Colonic mucosa (tissue), 4 donors: Measurements from ENCODE around the gene SLC1A6. TPM values are rescaled to one million over a fixed set of nuclear protein-coding genes. Genes with fewer than 3 reads are reported as not detected.

Source experiments
- DNase-seq: peaks from one replicate; pipeline ENCODE4 v3.0.0-alpha.2; 2020
- H3K27ac ChIP-seq: fragments of 200-600 bp; one replicate; pipeline ENCODE4 v1.8.0; 2021
- H3K27me3 ChIP-seq: fragments of 200-600 bp; one replicate; pipeline ENCODE4 v1.8.0; 2021
- H3K36me3 ChIP-seq: fragments of 200-600 bp; one replicate; pipeline ENCODE4 v1.8.0; 2021
- H3K4me1 ChIP-seq: fragments of 200-600 bp; one replicate; pipeline ENCODE4 v1.8.0; 2021; ENCODE audit warnings: mild to moderate bottlenecking
- H3K4me3 ChIP-seq: fragments of 200-600 bp; one replicate; pipeline ENCODE4 v1.8.0; 2021
- H3K9ac ChIP-seq, 2 donors: one replicate each; pipeline ENCODE4 v1.7.0; 2013; ENCODE audit warnings: control low read depth in 2 of 2, low read depth in 2 of 2, low read length in 2 of 2
- H3K9me3 ChIP-seq: fragments of 200-600 bp; one replicate; pipeline ENCODE4 v1.8.0; 2021
- CTCF ChIP-seq: fragments of 200-600 bp; IDR thresholded peaks from one replicate; pipeline ENCODE4 v1.8.0; 2022; ENCODE audit warnings: antibody characterized with exemption, mild to moderate bottlenecking
- intact Hi-C: fragments of 100-400 bp; cut with DNase I; formaldehyde crosslinking; loops from one replicate; pipeline ENCODE4 v1.14.1; 2022
- total RNA-seq, 2 donors: library from RNA; stranded (reverse); fragmentation: NEBNext Ultra II Directional in 1 of 2; extraction: Animal tissue kit (Norgen Biotek cat#: 25700) in 1 of 2; gene quantifications; one replicate each; pipeline ENCODE4 v1.2.1, GENCODE V29; 2021
- donor health status: healthy.
- donor health status: DM: no; HTN: no; CAD: no.
- donor health status: DM: no; HTN: no; CAD: no.

Gene SLC1A6
- total RNA-seq, 2 donors from 2014 or later = not detected

GRCh38 chr19:14972676-14973075 lies 7.0 kb downstream of the SLC1A6 start:
- no peak overlapping the region for H3K27ac ChIP-seq
- H3K9me3 ChIP-seq = no peaks in the 10 kb centered on the region
- H3K4me1 ChIP-seq = no peaks in the 10 kb centered on the region
- no peak overlapping the region for H3K4me3 ChIP-seq
- no peak overlapping the region for H3K9ac ChIP-seq
- H3K27me3 ChIP-seq = peaks cover 2% of the 10 kb centered on the region
- no peak for TF ChIP-seq CTCF
- no peaks in the 10 kb centered on the region for H3K36me3 ChIP-seq
- no peak for DNase-seq
- intact Hi-C loops = no loop called here

GRCh38 chr19:14971474-14971873 lies 8.2 kb downstream of the SLC1A6 start:
- H3K4me3 ChIP-seq = no peak overlapping the region
- H3K27me3 ChIP-seq = no peaks in the 10 kb centered on the region
- H3K27ac ChIP-seq = no peak overlapping the region
- no peak for TF ChIP-seq CTCF
- H3K9me3 ChIP-seq = no peaks in the 10 kb centered on the region
- no peaks in the 10 kb centered on the region for H3K36me3 ChIP-seq
- no peaks in the 10 kb centered on the region for H3K4me1 ChIP-seq
- intact Hi-C loops = no loop called here
- no peak overlapping the region for H3K9ac ChIP-seq
- DNase-seq = no peak

- no peaks in the 10 kb centered on the region for H3K27me3 ChIP-seq
- TF ChIP-seq CTCF = no peak
Measured at GRCh38 chr19:14968247-14968646, 11.4 kb downstream of the SLC1A6 start.

GRCh38 chr19:14961956-14962685 lies 17.5 kb downstream of the SLC1A6 start:
- no peak overlapping the region for H3K9ac ChIP-seq
- no peak for DNase-seq
- no peaks in the 10 kb centered on the region for H3K9me3 ChIP-seq
- intact Hi-C loops = no loop called here
- H3K27ac ChIP-seq = no peak overlapping the region
- no peak overlapping the region for H3K4me3 ChIP-seq
- no peaks in the 10 kb centered on the region for H3K4me1 ChIP-seq
- H3K36me3 ChIP-seq = no peaks in the 10 kb centered on the region
- no peaks in the 10 kb centered on the region for H3K27me3 ChIP-seq
- no peak for TF ChIP-seq CTCF

More at GRCh38 chr19:14968247-14968646, 11.4 kb downstream of the SLC1A6 start:
- intact Hi-C loops = no loop called here
- H3K9me3 ChIP-seq = no peaks in the 10 kb centered on the region
- H3K9ac ChIP-seq = no peak overlapping the region
- H3K36me3 ChIP-seq = no peaks in the 10 kb centered on the region
- H3K27ac ChIP-seq = no peak overlapping the region
- no peaks in the 10 kb centered on the region for H3K4me1 ChIP-seq
- no peak overlapping the region for H3K4me3 ChIP-seq
- no peak for DNase-seq

- no peak for TF ChIP-seq CTCF
- intact Hi-C loops = no loop called here
- Histone ChIP-seq H3K9ac (no peak overlapping the region), H3K27ac (no peak overlapping the region), H3K4me3 (no peak overlapping the region), H3K27me3 (no peaks in the 10 kb centered on the region), H3K4me1 (no peaks in the 10 kb centered on the region), H3K9me3 (no peaks in the 10 kb centered on the region), H3K36me3 (no peaks in the 10 kb centered on the region)
- no peak for DNase-seq
Measured at GRCh38 chr19:14959263-14959662, 20.4 kb downstream of the SLC1A6 start.
